Femur (tissue), 1 donor: ENCODE measurements around the gene NOS1AP.
"Not testable (repeated sequence)": the region's sequence is repeated elsewhere in the genome, so short reads cannot be mapped to it uniquely, and the experiment has no call there.

ENCODE experiments used
- DNase-seq: peaks from one replicate; pipeline ENCODE4 v3.0.0-alpha.2; 2017

The NOS1AP gene

DNA sequence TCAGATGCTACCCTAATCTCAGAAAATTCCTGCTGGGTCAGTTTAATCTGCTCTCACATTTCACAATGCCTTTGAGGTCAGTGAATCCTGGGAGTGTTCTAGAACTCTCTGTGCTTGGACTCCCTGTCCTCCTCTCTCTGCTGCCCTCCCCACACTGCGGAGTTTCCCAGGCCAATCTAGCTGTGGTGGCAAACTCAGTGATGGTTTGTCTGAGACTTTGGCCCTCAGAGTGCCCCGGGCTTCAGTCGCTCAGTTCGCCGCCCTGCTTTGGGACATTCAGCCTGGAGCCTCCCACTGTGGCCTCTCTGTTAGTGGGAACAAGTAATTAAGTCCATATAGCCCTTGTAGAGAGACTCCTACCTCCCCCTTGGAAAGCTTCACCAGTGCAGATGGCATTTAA is 319.1 kb downstream of the NOS1AP start:
- no peak for DNase-seq

DNA sequence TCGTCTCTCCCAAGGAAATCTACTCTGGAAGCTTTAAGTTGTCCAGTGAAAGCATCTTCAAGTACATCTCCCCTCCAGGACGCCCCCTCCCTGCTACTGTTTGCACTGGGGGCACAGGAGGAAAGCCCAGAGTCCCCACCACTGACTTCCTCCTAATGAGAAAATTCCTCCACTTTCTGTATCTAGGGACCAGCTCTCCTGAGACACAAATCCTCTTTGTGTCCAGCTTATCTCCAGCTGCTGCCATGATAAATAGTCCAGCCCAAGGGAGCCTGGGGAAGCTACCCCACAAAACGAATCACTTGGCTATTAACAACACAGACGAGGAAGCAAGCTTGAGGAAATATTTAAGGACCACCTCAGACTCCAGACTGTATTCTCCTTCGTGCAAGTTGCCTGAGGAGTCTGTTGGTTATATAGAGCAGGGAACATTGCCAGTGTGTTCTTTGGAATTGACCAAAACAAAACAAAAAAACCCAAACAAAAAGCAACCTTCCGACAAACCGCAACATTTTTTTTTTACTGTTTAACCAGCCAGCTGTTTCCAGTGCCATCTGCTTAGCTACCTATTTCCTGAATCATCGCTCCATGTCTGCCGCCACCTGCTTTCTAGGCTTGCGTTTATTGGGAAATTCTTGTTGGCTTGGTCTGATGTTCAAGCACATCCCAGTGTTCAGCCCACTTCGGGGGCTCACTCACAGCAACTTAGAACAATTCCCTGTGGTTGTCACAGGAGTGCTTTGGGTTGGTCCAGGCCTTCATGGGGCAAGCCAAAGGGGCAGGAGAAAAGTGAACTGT is 319.7 kb downstream of the NOS1AP start:
- DNase-seq: no peak

DNA sequence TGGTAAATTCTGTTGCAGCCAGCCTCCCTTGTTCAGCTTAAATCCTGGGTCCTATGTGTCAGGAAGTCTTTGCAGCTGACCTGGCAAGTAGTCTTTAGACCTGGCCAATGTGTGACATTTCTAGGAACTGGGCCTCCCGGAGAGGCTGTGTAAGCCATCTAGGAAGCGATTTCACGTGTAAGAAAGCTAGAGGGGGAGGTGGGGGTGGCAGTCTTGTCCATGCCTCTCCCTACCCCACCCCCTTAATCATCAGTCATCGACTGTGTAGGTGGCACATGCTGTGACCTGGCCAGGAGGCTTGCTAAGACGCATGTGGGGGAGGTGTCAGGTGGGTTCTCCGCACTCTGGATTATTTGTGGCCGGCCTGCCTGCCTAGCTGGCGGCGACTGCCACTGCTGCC is 320.5 kb downstream of the NOS1AP start:
- no peak for DNase-seq

DNA sequence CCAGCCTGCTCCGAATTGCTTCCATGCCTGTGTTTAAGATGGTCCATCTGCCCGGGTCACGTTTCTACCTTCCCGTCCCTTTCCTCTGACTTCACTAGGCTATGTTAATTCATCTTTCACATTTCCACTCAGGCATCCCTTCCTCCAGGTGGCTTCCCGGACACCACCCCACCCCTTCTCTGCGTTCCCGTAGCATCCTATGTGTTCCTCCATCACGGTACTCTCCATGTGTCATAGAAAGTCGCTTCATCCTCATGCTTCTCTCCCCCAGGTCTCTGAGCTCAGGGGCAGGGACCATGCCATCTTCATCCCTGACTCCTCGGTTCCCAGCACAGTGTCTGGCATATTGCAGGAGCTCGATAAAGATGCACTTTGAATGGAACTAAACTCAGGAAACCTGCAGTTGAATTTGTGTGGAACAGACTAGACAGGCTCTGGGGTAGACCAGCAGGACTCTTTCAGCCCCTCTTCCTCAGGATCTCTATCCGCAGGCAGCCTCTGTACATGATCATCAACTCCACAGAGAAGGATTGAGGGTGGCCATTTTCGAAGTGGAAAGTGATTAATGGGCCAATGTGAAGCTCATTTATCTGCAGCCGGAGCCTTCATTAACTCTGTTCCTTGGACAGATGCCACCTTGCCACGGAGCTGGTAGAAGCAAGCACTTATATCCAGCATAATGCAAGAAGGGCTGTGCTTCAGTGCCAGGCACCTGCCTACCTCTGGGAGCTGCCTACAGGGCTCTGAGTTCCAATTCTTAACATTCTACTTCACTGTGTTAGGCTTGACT is 321.1 kb downstream of the NOS1AP start:
- DNase-seq: no peak

DNA sequence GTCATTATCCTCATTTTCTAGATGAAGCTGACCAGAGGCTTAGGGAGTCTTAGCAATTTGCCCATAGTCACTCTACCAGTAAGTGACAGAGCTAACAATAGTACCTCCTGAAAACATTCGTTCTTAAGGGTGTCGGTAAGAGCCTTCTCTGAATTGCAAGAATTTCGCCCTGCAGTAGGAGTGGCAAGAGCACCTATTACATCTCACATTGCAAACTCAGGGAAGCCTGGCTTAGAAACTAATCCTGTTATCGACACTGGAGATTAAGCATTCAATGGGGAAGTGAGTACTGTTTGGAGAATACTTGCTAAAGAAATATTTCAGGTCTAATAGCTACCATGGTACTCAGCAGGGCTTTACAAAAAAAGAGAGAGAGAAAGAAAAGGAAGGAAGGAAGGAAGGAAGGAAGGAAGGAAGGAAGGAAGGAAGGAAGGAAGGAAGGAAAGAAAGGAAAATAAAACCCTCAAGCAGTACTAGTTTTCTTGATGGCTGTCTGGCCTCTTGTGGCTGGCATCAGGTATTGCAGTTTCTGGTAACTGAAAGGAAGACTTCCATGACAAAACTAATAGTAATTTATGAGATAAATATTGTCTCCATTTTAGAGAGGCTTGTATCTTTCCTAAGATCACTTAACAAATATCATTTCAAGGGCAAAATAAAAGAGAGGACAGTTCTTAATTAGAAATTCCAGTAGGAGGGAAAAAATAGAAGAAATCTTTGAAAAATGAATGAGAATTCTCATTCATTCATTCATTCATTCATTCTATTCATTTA is 322.5 kb downstream of the NOS1AP start:
- no peak for DNase-seq

DNA sequence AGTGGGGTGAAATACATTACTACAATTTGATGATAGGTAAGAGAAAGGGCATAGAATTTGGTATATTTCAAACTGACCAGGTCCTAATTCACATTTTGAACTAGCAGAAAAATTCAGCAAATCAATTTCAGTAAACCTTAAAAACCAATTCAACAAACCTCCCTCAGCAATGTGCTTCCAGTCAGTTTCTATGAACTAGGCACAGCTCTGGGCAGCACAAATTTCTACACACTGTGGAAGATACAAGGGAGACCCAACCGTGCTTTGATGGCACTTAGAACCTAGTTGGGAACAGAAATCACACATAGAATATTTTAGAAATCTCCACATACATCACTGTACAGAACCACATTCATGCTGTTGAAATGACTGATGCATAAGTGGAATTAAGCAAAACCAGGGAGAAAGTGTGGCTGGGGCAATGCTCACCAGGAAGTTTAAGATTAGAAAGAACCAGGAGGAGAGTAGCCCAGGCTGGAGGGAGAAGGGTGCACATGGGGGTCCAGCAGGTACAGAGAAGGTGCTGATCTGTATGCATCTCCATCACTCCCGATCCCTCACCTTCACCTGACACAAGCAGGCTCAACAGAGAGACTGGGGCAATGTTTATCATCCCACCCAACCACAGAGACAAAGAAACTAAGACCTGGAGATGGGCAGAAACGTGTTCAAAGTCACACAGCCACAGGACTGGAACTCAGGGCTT is 326.9 kb downstream of the NOS1AP start:
- DNase-seq: no peak

DNA sequence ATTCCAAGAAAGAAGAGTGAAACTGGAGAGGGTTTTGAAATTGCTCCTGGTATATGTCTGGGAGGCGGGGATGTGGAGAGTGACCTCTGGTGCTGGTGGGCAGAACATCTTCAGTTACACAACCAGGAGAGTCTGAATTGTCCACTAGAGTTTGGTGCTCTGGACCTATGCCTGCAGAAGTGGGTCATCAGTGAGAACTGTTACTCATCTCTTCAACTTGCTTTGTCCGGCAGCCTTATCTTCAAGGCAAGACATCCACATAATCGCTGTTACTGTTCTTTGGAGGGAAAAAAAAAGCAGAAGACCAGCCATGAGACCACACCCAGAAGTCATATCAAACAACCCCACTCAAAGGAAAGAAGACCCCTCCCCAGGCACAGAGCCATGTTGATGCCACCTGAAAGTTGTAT is 327.6 kb downstream of the NOS1AP start:
- no peak for DNase-seq

DNA sequence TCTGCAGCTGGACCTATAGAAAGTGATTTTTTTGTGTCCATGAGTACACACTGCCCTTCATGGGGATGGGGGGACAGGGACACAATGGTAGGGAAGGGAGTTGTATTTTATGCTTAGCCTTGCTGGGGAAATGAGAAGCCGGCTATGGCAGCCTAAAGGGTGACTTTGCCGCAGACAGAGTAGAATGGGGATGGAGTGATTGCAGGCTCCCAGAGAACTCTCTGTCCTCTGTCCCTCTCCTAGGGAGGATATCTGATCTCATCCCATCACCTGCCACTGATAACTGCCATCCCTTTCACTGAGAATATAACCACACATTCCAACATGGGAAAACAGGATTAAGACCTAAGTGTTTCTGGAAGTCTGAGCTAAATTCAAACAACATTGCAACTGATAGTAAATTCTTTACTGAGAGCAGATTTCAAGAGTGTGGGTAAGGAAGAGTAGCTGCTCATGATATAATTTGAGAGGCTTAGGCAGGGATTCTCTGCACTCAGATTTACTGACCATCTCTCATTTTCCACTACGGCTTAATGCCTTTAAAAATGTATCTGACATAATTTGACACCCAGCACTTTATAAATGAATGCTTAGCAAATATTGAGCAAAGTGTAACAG is 328.6 kb downstream of the NOS1AP start:
- no peak for DNase-seq

DNA sequence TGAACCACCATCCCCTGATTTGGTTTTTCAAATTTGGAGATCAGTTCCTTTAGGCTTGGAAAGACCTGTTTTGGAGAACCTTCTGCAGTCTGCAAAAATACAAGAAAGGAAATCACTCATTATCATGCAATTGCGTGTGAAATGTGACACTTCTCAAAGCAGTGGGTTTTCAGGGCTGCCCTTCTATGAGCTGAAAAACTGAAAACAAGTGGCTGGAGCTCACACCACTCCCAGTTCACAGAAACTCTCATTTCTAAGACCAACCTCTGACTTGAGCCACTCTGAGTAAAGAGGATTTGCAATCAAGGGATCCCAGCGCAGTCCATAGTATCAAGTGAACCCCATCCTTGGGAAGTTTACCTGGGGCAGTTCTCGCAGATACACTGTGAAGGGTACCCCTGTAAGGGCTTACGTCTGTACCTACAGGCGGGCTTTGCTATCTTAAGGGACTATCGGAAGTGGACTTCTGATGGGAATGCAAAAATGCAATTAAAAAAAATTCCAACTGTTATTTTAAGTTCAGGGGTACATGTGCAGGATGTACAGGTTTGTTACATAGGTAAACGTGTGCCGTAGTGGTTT is 329.6 kb downstream of the NOS1AP start:
- no peak for DNase-seq

DNA sequence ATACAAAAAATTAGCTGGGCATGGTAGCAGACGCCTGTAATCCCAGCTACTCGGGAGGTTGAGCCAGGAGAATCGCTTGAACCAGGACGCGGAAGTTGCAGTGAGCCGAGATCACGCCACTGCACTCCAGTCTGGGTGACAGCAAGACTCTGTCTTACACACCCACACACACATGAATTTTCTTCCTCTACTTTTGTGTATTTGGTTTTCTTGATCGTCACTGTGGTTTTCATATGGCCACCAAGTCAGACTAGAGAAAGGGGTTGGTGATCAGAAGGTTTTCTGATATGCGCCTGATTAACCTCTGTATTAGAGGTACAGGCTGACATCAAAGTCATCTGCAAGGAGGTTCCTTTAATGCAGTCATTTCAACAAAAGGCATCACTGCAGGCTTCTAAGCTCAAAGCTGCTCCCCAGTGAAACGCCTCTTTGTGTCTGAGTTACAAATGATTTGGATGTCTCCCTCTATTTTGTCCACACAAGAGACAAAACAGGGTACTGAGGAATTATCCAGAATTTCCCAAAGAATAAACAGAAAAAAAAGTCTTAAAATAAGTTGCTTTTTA is 331.4 kb downstream of the NOS1AP start:
- no peak for DNase-seq

DNA sequence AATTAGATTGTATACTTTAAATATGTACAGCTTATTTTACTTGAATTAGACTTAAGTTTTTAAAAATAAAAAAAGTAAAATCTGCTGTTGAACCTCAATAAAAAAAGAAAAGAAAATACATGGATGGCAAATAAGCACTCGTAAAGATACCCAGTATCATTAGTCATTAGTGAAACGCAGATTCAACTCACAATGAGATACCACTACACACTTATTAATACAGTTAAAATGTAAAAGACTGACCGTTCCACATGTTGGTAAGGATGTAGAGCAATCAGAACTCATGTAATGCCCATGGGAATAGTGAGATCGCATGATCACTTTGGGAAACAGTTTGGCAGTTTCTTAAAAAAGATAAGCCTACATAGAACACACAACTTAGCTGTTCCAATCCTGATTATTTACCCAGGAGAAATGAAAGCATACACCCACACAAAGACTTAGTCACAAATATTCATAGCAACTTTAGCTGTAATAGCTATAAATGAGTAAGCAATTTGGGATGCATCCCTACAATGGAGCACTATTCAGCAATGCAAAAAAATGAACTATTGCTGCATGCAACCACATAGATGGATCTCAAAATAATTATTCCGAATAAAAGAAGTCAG is 335.2 kb downstream of the NOS1AP start:
- no peak for DNase-seq

DNA sequence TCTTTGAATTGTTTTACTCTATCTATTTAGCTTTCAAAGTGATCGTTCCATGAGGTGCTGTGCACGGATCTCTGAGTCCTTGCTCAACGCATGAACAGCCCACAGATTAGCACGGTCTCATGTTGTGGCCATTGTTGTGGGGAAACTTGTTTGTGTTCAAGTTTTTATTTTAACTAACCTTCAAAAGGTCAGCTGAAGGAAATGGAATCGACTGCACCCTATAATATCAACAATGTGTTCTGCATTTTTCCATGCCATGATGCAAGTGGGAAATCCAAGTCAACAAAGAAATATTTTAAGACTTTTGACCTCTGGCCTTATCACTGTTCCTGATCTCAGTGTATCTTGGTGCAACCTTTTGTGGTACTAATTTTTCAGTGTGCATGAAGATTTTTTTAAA is 336.3 kb downstream of the NOS1AP start:
- no peak for DNase-seq

DNA sequence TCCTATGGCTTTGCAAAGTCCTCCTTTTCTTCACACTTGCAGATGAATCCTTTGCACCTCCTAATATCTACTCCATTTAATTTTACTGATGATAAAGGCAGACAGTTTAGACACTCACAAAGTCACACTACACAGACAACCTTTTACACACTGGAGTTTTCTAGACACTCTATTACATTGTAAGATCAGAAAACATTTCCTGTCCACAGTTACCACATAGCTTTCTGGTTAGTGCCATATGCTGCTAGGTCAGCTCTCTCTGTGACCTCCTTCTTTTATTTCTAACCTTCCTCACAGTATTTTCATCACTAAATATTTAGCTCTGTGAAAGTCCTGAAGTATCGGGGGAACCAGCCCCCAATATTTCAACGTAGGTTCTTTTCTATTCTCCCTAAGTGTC is 337.3 kb downstream of the NOS1AP start:
- DNase-seq: no peak

DNA sequence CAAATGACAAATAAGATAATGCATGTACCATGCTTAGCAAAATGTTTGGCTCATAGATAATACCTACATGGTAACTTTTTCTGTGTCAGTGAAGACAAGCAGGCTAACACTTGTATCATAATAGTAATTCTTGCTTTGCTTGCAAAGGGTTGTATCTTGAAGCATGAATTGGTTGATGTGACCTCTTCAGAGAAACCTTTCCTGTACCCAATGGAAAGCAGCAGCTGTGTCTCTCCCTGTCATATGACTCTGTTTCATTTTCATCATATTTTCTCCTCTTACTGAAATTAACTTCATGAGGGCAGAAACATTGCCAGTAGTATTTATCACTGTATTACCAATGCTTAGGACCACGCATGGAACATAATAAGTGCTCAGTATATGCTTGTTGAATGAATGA is 338.0 kb downstream of the NOS1AP start:
- no peak for DNase-seq

DNA sequence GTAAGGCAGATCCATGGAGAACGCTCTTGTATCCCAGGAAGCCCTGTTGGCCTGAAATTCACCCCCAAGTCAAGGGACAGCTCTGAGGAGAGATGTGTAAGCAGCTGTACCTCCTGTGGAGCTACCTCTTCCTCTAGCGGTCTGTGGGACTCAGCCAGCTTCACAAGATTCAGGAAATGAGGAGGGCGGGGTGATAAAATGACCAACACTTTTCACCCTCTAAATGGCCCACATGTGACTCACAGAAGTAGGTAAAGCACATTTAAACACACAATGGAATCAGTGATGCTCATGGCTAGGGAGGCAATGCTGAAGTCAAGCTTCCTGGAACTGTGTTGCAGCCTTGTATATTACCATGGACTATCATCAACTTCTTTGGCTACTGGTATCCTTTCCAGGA is 342.5 kb downstream of the NOS1AP start, which contains the start of gene SH2D1B:
TSS of gene SH2D1B (minus strand) at position 135 of the 400 bp plus-strand sequence. CDS start at position 15, 120 bp downstream.
- no peak for DNase-seq

DNA sequence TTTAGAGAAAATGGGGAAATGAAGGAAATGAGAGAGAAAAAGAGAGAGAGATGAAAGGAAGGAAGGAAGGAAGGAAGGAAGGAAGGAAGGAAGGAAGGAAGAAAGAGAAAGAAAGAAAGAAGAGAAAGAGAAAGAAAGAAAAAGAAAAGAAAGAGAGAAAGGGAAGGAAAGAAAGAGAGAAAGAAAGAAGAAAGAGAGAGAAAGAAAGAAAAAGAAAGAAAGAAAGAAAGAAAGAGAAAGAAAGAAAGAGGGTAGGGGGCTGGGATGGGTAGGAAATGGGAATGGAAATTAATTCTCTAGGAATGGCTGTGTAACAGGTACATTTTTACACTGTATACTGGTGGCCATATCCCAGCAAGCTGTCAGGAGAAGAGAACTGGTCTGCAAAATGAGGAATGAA is 346.7 kb downstream of the NOS1AP start:
- DNase-seq: no peak

DNA sequence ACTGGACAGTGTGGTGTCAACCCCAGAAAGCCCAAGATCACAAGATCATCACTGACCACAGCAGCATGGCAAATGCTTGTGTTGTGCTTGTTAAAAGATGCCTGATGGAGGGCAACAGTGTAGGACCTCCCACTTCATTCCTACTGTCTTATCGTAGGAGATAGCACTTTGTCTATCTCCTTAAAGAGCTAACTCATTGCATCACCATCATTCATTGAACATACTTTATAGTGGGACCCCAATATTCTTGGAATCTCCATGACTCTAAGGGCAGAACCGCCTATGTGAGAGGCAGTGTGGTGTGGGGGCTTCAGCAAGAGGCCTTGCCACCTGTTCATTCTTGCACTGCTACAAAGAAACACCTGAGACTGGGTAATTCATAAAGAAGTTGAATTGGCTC is 347.4 kb downstream of the NOS1AP start:
- DNase-seq: no peak

DNA sequence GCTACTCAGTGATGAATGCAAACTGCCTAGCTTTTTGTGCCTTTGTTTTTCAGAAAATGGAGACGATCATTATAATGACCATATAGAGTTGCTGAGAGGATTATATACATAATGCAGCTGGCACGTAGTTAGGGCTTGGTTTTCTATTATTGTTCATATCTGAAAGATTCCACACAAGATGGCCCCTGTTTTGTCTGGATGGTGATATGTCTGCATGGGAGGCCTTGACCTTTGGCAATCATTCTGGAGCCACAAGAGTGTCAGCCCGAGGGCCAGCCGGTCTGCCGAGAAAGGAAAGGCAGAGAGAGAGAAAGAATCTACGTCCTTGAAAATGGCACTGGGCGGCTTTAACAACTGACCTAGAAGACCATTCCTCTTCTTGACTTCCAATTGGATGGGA is 348.2 kb downstream of the NOS1AP start:
- DNase-seq: no peak

DNA sequence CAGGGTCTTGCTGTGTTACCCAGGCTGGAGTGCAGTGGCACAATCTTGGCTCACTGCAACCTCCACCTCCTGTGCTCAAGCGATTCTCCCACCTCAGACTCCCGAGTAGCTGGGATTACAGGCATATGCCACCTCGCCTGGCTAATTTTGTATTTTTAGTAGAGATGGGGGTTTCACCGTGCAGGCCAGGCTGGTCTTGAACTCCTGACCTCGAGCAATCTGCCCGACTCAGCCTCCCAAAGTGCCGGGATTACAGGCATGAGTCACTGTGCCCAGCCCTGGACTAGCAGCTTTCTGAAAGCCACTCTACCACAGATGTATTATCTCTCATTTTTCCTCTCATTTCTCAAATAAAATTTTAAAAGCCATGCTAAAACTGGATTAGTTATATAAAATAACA is 349.1 kb downstream of the NOS1AP start:
- DNase-seq: not testable (repeated sequence)

DNA sequence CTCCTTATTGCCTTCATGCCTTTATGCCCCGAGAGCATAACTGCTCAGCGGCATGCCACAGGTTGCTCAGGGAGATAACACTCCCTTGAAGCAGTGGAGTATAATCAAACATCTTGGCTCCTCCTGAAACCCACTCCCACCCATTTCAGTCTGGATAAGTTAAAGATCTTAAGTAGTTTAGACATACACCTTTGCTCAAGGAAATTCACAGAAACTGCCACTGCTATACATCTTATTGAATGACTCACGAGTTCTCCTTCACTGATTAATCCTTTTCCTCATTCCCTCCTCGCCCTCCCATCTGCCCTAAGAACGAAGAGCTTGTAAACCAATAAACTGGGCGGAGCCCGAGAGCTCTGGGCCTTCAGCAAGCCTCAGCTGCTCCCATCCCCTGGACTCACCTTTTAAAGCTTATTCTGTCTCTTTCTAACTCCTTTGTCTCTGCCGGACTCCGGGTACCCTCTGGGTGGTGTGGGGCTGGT is 350.0 kb downstream of the NOS1AP start:
- not testable (repeated sequence) for DNase-seq
